ENCODE data around the gene RPAP3. TPM values are rescaled to one million over a fixed set of nuclear protein-coding genes. Genes with fewer than 3 reads are reported as not detected.

RPAP3 gene
- total RNA-seq, 1 experiment from 2014 or later, result 44.3 TPM

DNA sequence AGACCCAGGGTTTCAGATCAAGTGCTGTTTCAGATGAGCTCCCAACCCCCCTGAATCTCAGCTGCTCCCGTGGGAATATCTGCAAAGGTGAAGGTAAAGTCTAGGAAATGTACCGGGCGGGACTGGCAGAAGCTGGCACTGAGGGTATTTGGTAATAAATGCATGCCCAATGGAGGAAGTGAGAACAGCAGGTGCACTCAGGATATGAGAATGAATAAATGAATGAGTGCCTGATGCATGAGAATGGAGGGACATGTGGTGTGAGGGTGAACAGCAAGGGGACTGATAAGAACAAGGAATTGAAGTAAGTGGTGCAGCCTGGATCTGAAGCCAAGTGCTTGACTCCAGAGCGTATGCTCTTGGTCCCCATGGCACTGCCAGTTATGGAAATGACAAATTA, 41.3 kb upstream of the RPAP3 start (continued):
- TF ChIP-seq, protein P1, sequence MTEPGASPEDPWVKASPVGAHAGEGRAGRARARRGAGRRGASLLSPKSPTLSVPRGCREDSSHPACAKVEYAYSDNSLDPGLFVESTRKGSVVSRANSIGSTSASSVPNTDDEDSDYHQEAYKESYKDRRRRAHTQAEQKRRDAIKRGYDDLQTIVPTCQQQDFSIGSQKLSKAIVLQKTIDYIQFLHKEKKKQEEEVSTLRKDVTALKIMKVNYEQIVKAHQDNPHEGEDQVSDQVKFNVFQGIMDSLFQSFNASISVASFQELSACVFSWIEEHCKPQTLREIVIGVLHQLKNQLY (CRISPR knock-in tag; IDR thresholded peaks at IDR 0.05), result no peak

DNA sequence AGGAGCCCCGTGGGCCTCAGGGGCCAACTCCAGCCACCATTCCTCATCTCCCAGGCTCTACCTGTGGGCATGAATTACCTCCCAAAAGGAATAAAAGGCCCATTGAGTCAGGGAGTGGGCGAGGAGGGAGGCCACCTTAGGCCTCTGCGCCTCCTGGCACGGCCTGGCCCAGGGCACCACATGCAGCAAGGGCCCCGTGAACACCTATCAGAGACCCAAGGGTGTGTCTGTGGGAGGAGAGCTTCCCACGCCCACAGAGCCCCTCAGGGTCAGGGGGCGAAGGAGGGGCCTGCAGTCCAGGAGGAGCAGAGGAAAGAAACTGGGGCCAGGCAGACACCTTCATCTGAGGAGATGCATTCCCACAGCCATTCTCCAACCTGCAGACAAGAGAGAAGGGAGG, 40.7 kb upstream of the RPAP3 start:
- H3K4me1 Mint-ChIP-seq, result peaks cover 36% of the 10 kb centered on the region
- CTCF ChIA-PET, result interaction anchor here (0.6 to 2.3 kb wide), 4 partner anchors 12 to 33 kb away, joined by 3 to 12 read pairs (median 6); partner anchors contain the start of genes RAPGEF3 and SLC48A1

DNA sequence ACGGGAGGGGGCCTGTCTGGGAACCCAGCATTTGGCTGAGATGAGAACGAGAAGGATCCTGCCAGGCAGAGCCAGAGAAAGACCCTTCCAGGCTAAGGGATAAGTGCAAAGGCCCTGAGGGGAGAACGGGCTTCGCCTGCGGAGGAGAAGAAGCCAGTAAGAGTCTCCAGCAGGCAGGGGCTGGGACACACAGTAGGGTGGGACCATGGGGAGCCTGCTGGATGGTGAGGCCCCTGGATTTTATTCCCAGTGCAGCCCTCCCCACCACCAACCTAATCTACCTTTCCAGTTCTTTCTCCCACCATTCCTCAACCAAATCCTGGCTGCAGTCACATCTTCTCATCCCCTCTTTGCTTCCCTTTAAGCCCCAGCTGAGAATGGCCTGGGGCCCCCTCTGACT, 40.2 kb upstream of the RPAP3 start:
- TF ChIP-seq, protein P2, sequence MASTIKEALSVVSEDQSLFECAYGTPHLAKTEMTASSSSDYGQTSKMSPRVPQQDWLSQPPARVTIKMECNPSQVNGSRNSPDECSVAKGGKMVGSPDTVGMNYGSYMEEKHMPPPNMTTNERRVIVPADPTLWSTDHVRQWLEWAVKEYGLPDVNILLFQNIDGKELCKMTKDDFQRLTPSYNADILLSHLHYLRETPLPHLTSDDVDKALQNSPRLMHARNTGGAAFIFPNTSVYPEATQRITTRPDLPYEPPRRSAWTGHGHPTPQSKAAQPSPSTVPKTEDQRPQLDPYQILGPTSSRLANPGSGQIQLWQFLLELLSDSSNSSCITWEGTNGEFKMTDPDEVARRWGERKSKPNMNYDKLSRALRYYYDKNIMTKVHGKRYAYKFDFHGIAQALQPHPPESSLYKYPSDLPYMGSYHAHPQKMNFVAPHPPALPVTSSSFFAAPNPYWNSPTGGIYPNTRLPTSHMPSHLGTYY (CRISPR knock-in tag; IDR thresholded peaks at IDR 0.05), result no peak
- no peak for TF ChIP-seq IRF2 (CRISPR knock-in tag; IDR thresholded peaks at IDR 0.05; ENCODE audit: borderline replicate concordance, low read depth)
- no peak for TF ChIP-seq NR2C2 (CRISPR knock-in tag; IDR thresholded peaks at IDR 0.05)
- H3K4me1 Mint-ChIP-seq, result peaks cover 33% of the 10 kb centered on the region
- no peaks in the 10 kb centered on the region for H3K36me3 Mint-ChIP-seq
- DNase-seq (ENCODE audit: low spot score), result no peak
- no peak overlapping the region for H3K27ac Mint-ChIP-seq
- POLR2A ChIA-PET, result no interaction called here
- no peaks in the 10 kb centered on the region for H3K9me3 Mint-ChIP-seq
- no peak for ATAC-seq
- CTCF ChIA-PET, result interaction anchor here (2.0 to 2.3 kb wide), 2 partner anchors 12 to 21 kb away, joined by 7 to 12 read pairs; partner anchors contain the start of gene RAPGEF3
- peaks cover 7% of the 10 kb centered on the region; the same call in 1 of the 2 replicates for H3K27me3 Mint-ChIP-seq (ENCODE audit: low read depth)
- no peak overlapping the region for H3K4me3 Mint-ChIP-seq

More for the DNA sequence above, 40.7 kb upstream of the RPAP3 start:
- Mint-ChIP-seq H3K27ac (no peak overlapping the region), H3K4me3 (no peak overlapping the region), H3K9me3 (no peaks in the 10 kb centered on the region), H3K27me3 (ENCODE audit: low read depth) (peaks cover 7% of the 10 kb centered on the region; the same call in 1 of the 2 replicates), H3K36me3 (no peaks in the 10 kb centered on the region)
- TF ChIP-seq, protein P3, sequence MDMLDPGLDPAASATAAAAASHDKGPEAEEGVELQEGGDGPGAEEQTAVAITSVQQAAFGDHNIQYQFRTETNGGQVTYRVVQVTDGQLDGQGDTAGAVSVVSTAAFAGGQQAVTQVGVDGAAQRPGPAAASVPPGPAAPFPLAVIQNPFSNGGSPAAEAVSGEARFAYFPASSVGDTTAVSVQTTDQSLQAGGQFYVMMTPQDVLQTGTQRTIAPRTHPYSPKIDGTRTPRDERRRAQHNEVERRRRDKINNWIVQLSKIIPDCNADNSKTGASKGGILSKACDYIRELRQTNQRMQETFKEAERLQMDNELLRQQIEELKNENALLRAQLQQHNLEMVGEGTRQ (CRISPR knock-in tag; IDR thresholded peaks at IDR 0.05), result no peak
- TF ChIP-seq, protein P4, sequence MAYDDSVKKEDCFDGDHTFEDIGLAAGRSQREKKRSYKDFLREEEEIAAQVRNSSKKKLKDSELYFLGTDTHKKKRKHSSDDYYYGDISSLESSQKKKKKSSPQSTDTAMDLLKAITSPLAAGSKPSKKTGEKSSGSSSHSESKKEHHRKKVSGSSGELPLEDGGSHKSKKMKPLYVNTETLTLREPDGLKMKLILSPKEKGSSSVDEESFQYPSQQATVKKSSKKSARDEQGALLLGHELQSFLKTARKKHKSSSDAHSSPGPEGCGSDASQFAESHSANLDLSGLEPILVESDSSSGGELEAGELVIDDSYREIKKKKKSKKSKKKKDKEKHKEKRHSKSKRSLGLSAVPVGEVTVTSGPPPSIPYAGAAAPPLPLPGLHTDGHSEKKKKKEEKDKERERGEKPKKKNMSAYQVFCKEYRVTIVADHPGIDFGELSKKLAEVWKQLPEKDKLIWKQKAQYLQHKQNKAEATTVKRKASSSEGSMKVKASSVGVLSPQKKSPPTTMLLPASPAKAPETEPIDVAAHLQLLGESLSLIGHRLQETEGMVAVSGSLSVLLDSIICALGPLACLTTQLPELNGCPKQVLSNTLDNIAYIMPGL (CRISPR knock-in tag; IDR thresholded peaks at IDR 0.05), result no peak
- TF ChIP-seq HMGA2 (CRISPR knock-in tag; IDR thresholded peaks at IDR 0.05) (no peak), JAZF1 (CRISPR knock-in tag; IDR thresholded peaks at IDR 0.05) (no peak), ESRRA (CRISPR knock-in tag; IDR thresholded peaks at IDR 0.05; ENCODE audit: borderline replicate concordance) (no peak)
- TF ChIP-seq, protein P2 (CRISPR knock-in tag; IDR thresholded peaks at IDR 0.05), result no peak
- ATAC-seq (no peak), DNase-seq (ENCODE audit: low spot score) (no peak)
- POLR2A ChIA-PET, result no interaction called here

DNA sequence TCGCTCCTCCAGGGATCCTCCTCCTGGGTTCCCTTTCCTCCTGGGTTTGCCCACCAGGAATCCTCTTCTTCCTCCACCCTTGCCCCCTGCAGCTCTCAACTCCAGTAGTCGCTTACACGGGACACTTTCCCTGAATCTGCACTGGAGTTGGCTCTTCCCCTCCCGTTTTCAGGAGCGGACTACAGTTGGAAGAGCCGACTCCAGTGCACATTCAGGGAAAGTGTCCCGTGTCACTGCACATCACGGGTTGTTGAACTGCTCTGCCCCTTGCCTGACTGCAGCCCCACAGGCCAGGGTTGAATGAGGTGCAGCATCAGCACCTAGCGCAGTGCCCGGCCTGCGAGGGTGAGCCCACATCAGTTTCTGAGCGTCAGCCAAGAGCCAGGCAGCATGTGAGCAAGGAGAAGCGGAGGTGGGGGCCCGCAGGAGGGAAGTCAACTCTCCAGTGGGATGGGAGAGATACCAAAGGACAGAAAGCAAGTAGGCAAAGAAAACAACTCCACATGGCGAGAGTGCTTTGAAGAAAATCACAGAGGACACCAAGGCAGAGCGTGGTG, 39.7 kb upstream of the RPAP3 start:
- POLR2A ChIA-PET, result interaction anchor here (3.4 kb wide), 1 partner anchor 33 kb away, joined by 17 read pairs; no protein-coding TSS in a partner anchor
- H3K27ac Mint-ChIP-seq, result no peak overlapping the region
- H3K36me3 Mint-ChIP-seq, result no peaks in the 10 kb centered on the region

More for the DNA sequence above, 39.7 kb upstream of the RPAP3 start:
- TF ChIP-seq ZNF121 (CRISPR knock-in tag; IDR thresholded peaks at IDR 0.05), result no peak
- H3K4me1 Mint-ChIP-seq, result peaks cover 33% of the 10 kb centered on the region
- peaks cover 7% of the 10 kb centered on the region; the same call in 1 of the 2 replicates for H3K27me3 Mint-ChIP-seq (ENCODE audit: low read depth)
- H3K9me3 Mint-ChIP-seq, result no peaks in the 10 kb centered on the region
- DNase-seq (ENCODE audit: low spot score), result no peak
- no peak for ATAC-seq
- no peak overlapping the region for H3K4me3 Mint-ChIP-seq
- CTCF ChIA-PET, result interaction anchor here (2.1 to 15.4 kb wide), 8 partner anchors 10 to 95 kb away, joined by 6 to 735 read pairs (median 46); partner anchors contain the start of genes RAPGEF3, RPAP3 and SLC48A1
